HepG2 (cell line): Measurements from ENCODE around the gene NFIL3. TPM values are rescaled to one million over a fixed set of nuclear protein-coding genes. Genes with fewer than 3 reads are reported as not detected.

Source experiments
- FIP1L1 ChIP-seq: fragments of 200-400 bp; formaldehyde crosslinking; IDR thresholded peaks from 2 replicates; pipeline ENCODE4 v1.6.1; 2018; ENCODE audit warnings: low read depth, mild to moderate bottlenecking, low read length, moderate library complexity, borderline replicate concordance; ENCODE audit not compliant: insufficient read depth
- KLF12 ChIP-seq: sonication (generic); formaldehyde crosslinking; IDR thresholded peaks from 2 replicates; pipeline ENCODE4 v1.4.0; 2020; ENCODE audit warnings: missing genetic modification reagents, borderline replicate concordance
- MAFK ChIP-seq, 2 experiments: IDR thresholded peaks in 1 of 2; conservative IDR thresholded peaks in 1 of 2; 2 replicates each; pipeline ENCODE4 v1.6.1; 2011; ENCODE audit warnings: improper control_type of control experiment in 2 of 2, low read length in 2 of 2
- SSRP1 ChIP-seq: IDR thresholded peaks from 2 replicates; pipeline ENCODE4 v1.6.1; 2016; ENCODE audit warnings: control low read depth
- ZNF180 ChIP-seq: sonication (generic); formaldehyde crosslinking; IDR thresholded peaks from 2 replicates; pipeline ENCODE4 v1.4.0; 2020; ENCODE audit warnings: low read depth, missing genetic modification reagents, borderline replicate concordance
- ZNF224 ChIP-seq: sonication (generic); formaldehyde crosslinking; IDR thresholded peaks from 2 replicates; pipeline ENCODE4 v1.5.0; 2020; ENCODE audit warnings: mild to moderate bottlenecking, missing genetic modification reagents
- ZNF24 ChIP-seq: fragments of 450-650 bp; IDR thresholded peaks from 2 replicates; pipeline ENCODE4 v1.6.1; 2017; ENCODE audit warnings: antibody characterized with exemption, mild to moderate bottlenecking
- ZNF333 ChIP-seq: sonication (generic); formaldehyde crosslinking; IDR thresholded peaks from 2 replicates; pipeline ENCODE4 v1.4.0; 2020; ENCODE audit warnings: mild to moderate bottlenecking, missing genetic modification reagents, borderline replicate concordance
- ZNF672 ChIP-seq: sonication (generic); formaldehyde crosslinking; IDR thresholded peaks from 2 replicates; pipeline ENCODE4 v1.8.1; 2022; ENCODE audit warnings: missing genetic modification reagents
- polyA plus RNA-seq, 8 experiments: library from polyadenylated mRNA; depleted of rRNA in 3 of 8; stranded (reverse) in 7 of 8; unstranded in 1 of 8; fragments of >200 nt; fragmentation: Illumina TruSeq in 4 of 8; extraction: Trizol in 4 of 8; gene quantifications; 2 replicates each; pipeline versions ENCODE4 v1.2.1 to v1.2.3, GENCODE V29; 2011 to 2016; ENCODE audit warnings: low read depth in 4 of 8, missing spikeins in 1 of 8, mixed read lengths in 1 of 8; ENCODE audit not compliant: insufficient read depth in 1 of 8
- total RNA-seq, 5 experiments: library from RNA; depleted of rRNA; stranded (reverse); fragments of >200 nt; fragmentation: Illumina TruSeq; extraction: Trizol; gene quantifications; 2 replicates each; pipeline ENCODE4 v1.2.3, GENCODE V29; 2016; ENCODE audit warnings: low read depth in 1 of 5
- TF ChIP-seq, protein P1 (sequence below): sonication (generic); formaldehyde crosslinking; IDR thresholded peaks from 2 replicates; pipeline ENCODE4 v1.4.0; 2020; ENCODE audit warnings: missing genetic modification reagents, borderline replicate concordance
- TF ChIP-seq, protein P2 (sequence below): sonication (generic); formaldehyde crosslinking; IDR thresholded peaks from 2 replicates; pipeline ENCODE4 v1.5.0; 2020; ENCODE audit warnings: mild to moderate bottlenecking, missing genetic modification reagents
- TF ChIP-seq, protein P3 (sequence below): sonication (generic); formaldehyde crosslinking; IDR thresholded peaks from 2 replicates; pipeline ENCODE4 v1.9.0; 2021; ENCODE audit warnings: missing genetic modification reagents, borderline replicate concordance
- TF ChIP-seq, protein P4 (sequence below): IDR thresholded peaks from 2 replicates; pipeline ENCODE4 v1.6.1; 2016; ENCODE audit warnings: missing compliant biosample characterization, missing genetic modification reagents, borderline replicate concordance
- TF ChIP-seq, protein P5 (sequence below): sonication (generic); formaldehyde crosslinking; IDR thresholded peaks from 2 replicates; pipeline ENCODE4 v1.8.1; 2023; ENCODE audit warnings: mild to moderate bottlenecking, moderate library complexity, missing genetic modification reagents
- TF ChIP-seq, protein P6 (sequence below): sonication (generic); formaldehyde crosslinking; IDR thresholded peaks from 2 replicates; pipeline ENCODE4 v1.4.0; 2020; ENCODE audit warnings: missing genetic modification reagents
- TF ChIP-seq, protein P7 (sequence below): IDR thresholded peaks from 2 replicates; pipeline ENCODE4 v1.6.1; 2016

NFIL3 gene
- total and polyA plus RNA-seq, 2 of the 13 experiments (the other 11 are each of a cell fraction or from before 2014, with no cell fraction given): 46.6 to 54.2 TPM

DNA sequence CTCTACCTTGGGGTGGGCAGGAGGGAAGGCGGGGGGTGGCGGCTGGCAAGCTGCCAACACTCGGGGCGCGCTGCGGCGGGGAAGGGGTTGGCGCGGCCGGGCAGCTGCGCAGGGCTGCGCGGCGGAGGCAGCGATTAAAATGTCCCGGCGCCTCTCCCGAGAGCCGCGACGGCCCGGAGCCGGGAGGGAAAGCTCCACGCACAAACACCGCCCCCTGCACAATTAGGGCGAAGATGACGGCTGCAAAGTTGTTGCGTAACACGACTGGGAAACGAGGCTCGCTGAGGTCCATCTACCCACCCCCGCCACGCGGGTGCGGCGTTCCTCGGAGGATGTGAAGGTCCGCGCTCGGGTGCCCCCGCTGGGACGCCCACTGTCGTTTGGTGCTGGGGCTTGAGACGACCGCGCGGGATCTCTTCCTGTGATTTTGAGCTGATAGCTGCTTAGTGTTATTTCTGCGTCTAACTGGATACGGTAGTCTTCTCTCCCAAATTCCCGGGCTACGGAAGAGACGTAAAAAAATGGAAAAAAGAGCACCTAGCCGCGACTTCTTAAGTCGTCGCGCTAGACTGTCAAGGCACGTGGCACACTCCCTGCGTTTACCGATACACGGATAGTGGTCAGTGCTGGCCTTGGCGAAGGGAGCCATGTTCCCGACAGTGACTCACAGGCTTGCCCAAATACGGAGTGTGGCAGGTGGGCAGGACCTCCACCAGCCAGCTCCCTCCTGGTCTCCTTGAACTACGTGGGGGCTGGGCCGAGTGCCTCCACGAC, 958 bp upstream of the NFIL3 start (continued):
- TF ChIP-seq, protein P1, sequence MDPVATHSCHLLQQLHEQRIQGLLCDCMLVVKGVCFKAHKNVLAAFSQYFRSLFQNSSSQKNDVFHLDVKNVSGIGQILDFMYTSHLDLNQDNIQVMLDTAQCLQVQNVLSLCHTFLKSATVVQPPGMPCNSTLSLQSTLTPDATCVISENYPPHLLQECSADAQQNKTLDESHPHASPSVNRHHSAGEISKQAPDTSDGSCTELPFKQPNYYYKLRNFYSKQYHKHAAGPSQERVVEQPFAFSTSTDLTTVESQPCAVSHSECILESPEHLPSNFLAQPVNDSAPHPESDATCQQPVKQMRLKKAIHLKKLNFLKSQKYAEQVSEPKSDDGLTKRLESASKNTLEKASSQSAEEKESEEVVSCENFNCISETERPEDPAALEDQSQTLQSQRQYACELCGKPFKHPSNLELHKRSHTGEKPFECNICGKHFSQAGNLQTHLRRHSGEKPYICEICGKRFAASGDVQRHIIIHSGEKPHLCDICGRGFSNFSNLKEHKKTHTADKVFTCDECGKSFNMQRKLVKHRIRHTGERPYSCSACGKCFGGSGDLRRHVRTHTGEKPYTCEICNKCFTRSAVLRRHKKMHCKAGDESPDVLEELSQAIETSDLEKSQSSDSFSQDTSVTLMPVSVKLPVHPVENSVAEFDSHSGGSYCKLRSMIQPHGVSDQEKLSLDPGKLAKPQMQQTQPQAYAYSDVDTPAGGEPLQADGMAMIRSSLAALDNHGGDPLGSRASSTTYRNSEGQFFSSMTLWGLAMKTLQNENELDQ (CRISPR knock-in tag): no peak
- TF ChIP-seq ZNF672 (CRISPR knock-in tag) (no peak; the same call in 1 of the 2 replicates), SSRP1 (CRISPR knock-in tag) (0 out of 2 replicates have a peak, but pooled peaks have one; percentile 12), ZNF224 (CRISPR knock-in tag) (peak; percentile 86; the same call in 1 of the 2 replicates), KLF12 (no peak; the same call in 1 of the 2 replicates), ZNF180 (no peak), ZNF24 (no peak), FIP1L1 (peak; percentile 66; the same call in 1 of the 2 replicates), MAFK (conservative IDR thresholded peaks at IDR 0.05 in 1 of 2, IDR thresholded peaks at IDR 0.05 in 1 of 2; ENCODE audit: low read length in 2 of 2) (no peak), ZNF333 (CRISPR knock-in tag) (peak; percentile 65; the same call in 1 of the 2 replicates)
- TF ChIP-seq, protein P2, sequence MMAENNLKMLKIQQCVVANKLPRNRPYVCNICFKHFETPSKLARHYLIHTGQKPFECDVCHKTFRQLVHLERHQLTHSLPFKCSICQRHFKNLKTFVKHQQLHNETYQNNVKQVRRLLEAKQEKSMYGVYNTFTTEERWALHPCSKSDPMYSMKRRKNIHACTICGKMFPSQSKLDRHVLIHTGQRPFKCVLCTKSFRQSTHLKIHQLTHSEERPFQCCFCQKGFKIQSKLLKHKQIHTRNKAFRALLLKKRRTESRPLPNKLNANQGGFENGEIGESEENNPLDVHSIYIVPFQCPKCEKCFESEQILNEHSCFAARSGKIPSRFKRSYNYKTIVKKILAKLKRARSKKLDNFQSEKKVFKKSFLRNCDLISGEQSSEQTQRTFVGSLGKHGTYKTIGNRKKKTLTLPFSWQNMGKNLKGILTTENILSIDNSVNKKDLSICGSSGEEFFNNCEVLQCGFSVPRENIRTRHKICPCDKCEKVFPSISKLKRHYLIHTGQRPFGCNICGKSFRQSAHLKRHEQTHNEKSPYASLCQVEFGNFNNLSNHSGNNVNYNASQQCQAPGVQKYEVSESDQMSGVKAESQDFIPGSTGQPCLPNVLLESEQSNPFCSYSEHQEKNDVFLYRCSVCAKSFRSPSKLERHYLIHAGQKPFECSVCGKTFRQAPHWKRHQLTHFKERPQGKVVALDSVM (CRISPR knock-in tag): peak; percentile 13; the same call in 1 of the 2 replicates
- TF ChIP-seq, protein P3, sequence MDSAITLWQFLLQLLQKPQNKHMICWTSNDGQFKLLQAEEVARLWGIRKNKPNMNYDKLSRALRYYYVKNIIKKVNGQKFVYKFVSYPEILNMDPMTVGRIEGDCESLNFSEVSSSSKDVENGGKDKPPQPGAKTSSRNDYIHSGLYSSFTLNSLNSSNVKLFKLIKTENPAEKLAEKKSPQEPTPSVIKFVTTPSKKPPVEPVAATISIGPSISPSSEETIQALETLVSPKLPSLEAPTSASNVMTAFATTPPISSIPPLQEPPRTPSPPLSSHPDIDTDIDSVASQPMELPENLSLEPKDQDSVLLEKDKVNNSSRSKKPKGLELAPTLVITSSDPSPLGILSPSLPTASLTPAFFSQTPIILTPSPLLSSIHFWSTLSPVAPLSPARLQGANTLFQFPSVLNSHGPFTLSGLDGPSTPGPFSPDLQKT (CRISPR knock-in tag): no peak
- TF ChIP-seq, protein P4, sequence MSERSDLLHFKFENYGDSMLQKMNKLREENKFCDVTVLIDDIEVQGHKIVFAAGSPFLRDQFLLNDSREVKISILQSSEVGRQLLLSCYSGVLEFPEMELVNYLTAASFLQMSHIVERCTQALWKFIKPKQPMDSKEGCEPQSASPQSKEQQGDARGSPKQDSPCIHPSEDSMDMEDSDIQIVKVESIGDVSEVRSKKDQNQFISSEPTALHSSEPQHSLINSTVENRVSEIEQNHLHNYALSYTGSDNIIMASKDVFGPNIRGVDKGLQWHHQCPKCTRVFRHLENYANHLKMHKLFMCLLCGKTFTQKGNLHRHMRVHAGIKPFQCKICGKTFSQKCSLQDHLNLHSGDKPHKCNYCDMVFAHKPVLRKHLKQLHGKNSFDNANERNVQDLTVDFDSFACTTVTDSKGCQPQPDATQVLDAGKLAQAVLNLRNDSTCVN (CRISPR knock-in tag): no peak; the same call in 1 of the 2 replicates
- TF ChIP-seq, protein P5, sequence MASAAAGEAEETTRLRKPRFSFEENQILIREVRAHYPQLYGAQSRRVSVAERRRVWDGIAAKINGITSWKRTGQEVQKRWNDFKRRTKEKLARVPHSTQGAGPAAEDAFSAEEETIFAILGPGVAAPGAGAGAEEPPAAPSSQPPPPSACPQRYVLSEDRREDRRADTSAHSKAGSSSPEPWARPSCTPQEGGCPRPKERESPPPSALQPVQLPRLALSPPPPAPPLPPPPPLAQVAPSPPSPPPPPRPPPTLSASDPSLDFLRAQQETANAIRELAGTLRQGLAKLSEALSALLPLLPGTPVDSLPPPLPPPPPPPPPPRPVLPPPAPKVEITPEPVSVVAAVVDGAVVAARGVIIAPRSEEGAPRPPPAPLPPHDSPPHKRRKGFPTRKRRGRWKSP (CRISPR knock-in tag): no peak
- TF ChIP-seq, protein P6, sequence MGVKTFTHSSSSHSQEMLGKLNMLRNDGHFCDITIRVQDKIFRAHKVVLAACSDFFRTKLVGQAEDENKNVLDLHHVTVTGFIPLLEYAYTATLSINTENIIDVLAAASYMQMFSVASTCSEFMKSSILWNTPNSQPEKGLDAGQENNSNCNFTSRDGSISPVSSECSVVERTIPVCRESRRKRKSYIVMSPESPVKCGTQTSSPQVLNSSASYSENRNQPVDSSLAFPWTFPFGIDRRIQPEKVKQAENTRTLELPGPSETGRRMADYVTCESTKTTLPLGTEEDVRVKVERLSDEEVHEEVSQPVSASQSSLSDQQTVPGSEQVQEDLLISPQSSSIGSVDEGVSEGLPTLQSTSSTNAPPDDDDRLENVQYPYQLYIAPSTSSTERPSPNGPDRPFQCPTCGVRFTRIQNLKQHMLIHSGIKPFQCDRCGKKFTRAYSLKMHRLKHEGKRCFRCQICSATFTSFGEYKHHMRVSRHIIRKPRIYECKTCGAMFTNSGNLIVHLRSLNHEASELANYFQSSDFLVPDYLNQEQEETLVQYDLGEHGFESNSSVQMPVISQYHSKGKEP (CRISPR knock-in tag): no peak
- TF ChIP-seq, protein P7, sequence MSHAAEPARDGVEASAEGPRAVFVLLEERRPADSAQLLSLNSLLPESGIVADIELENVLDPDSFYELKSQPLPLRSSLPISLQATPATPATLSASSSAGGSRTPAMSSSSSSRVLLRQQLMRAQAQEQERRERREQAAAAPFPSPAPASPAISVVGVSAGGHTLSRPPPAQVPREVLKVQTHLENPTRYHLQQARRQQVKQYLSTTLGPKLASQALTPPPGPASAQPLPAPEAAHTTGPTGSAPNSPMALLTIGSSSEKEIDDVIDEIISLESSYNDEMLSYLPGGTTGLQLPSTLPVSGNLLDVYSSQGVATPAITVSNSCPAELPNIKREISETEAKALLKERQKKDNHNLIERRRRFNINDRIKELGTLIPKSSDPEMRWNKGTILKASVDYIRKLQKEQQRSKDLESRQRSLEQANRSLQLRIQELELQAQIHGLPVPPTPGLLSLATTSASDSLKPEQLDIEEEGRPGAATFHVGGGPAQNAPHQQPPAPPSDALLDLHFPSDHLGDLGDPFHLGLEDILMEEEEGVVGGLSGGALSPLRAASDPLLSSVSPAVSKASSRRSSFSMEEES (CRISPR knock-in tag): peak; percentile 26; the same call in 1 of the 2 replicates
